CD14-positive monocyte (primary cell): ENCODE data around the gene ANO4. TPM values are rescaled to one million over a fixed set of nuclear protein-coding genes. Genes with fewer than 3 reads are reported as not detected.

Experiments used
- DNase-seq, 3 donors: peaks; one replicate each; pipeline ENCODE4 v3.0.0-alpha.2; 2011 to 2022
- H2AFZ ChIP-seq: 2 replicates; pipeline ENCODE4 v1.6.0; 2012; ENCODE audit warnings: mild to moderate bottlenecking, low read depth, low read length, inconsistent platforms; ENCODE audit not compliant: insufficient read depth, poor library complexity, severe bottlenecking
- H3K27ac ChIP-seq, 2 donors: 1 replicate in 1 of 2; 2 replicates in 1 of 2; pipeline ENCODE4 v1.5.1; 2012 to 2013; ENCODE audit warnings: low read length in 2 of 2, control low read depth in 1 of 2, inconsistent platforms in 1 of 2, low read depth in 1 of 2, mild to moderate bottlenecking in 1 of 2
- H3K27me3 ChIP-seq, 2 donors: one replicate each; pipeline versions ENCODE4 v1.6.0 to v1.6.1; 2011 to 2013; ENCODE audit warnings: low read length in 2 of 2; ENCODE audit not compliant: control insufficient read depth in 2 of 2, insufficient read depth in 2 of 2
- H3K36me3 ChIP-seq, 2 donors: replicated peaks in 1 of 2; 1 replicate in 1 of 2; 2 replicates in 1 of 2; pipeline versions ENCODE4 v1.5.1 to v1.6.1; 2012 to 2013; ENCODE audit warnings: low read length in 2 of 2, control low read depth in 1 of 2, inconsistent platforms in 1 of 2, mild to moderate bottlenecking in 1 of 2; ENCODE audit not compliant: insufficient read depth in 2 of 2, control insufficient read depth in 1 of 2
- H3K4me1 ChIP-seq, 2 donors: 1 replicate in 1 of 2; 2 replicates in 1 of 2; pipeline versions ENCODE4 v1.5.1 to v1.6.1; 2012 to 2013; ENCODE audit warnings: low read length in 2 of 2, control low read depth in 1 of 2, inconsistent platforms in 1 of 2, mild to moderate bottlenecking in 1 of 2, moderate library complexity in 1 of 2; ENCODE audit not compliant: insufficient read depth in 2 of 2, control insufficient read depth in 1 of 2
- H3K4me2 ChIP-seq: replicated peaks from 2 replicates; pipeline ENCODE3; 2012; ENCODE audit warnings: low read length, moderate library complexity, mild to moderate bottlenecking; ENCODE audit not compliant: poor library complexity, severe bottlenecking; ENCODE audit errors: extremely low read depth
- H3K4me3 ChIP-seq, 3 experiments: fragments of 200-600 bp in 1 of 3; sonication (generic) in 1 of 3; replicated peaks in 1 of 3; 1 replicate in 2 of 3; 2 replicates in 1 of 3; pipeline ENCODE4 v1.5.1; 2011 to 2013; ENCODE audit warnings: low read length in 3 of 3, mild to moderate bottlenecking in 3 of 3, control low read depth in 2 of 3, low read depth in 2 of 3, inconsistent platforms in 1 of 3, moderate library complexity in 1 of 3
- H3K79me2 ChIP-seq: 2 replicates; pipeline ENCODE4 v1.6.0; 2012; ENCODE audit warnings: mild to moderate bottlenecking, control low read depth, inconsistent platforms, low read length, moderate library complexity; ENCODE audit not compliant: insufficient read depth
- H3K9ac ChIP-seq: 2 replicates; pipeline ENCODE4 v1.6.0; 2017; ENCODE audit warnings: low read length, mild to moderate bottlenecking; ENCODE audit not compliant: insufficient read depth, poor library complexity, severe bottlenecking
- H3K9me3 ChIP-seq, 2 donors: replicated peaks in 1 of 2; 1 replicate in 1 of 2; 2 replicates in 1 of 2; pipeline versions ENCODE4 v1.5.1 to v1.6.1; 2012 to 2013; ENCODE audit warnings: low read length in 2 of 2, control low read depth in 1 of 2; ENCODE audit not compliant: control insufficient read depth in 1 of 2, insufficient read depth in 1 of 2
- H4K20me1 ChIP-seq: 2 replicates; pipeline ENCODE4 v1.6.0; 2012; ENCODE audit warnings: mild to moderate bottlenecking, low read length, control low read depth, moderate library complexity; ENCODE audit not compliant: insufficient read depth
- H3K27ac Mint-ChIP-seq, 7 donors: one replicate each; pipeline ENCODE4 v1.8.0; 2020; ENCODE audit warnings: mild to moderate bottlenecking in 7 of 7, mixed read lengths in 7 of 7, moderate library complexity in 6 of 7, inconsistent platforms in 2 of 7
- H3K27me3 Mint-ChIP-seq, 3 donors: one replicate each; pipeline ENCODE4 v1.8.0; 2021 to 2022; ENCODE audit warnings: low read depth in 3 of 3, mild to moderate bottlenecking in 3 of 3, mixed read lengths in 3 of 3, moderate library complexity in 3 of 3, inconsistent platforms in 1 of 3
- H3K36me3 Mint-ChIP-seq, 2 donors: one replicate each; pipeline ENCODE4 v1.8.0; 2020; ENCODE audit warnings: mixed read lengths in 2 of 2, inconsistent platforms in 1 of 2, mild to moderate bottlenecking in 1 of 2
- H3K4me1 Mint-ChIP-seq: one replicate; pipeline ENCODE4 v1.8.0; 2020; ENCODE audit warnings: mild to moderate bottlenecking, mixed read lengths
- H3K4me3 Mint-ChIP-seq, 2 donors: one replicate each; pipeline ENCODE4 v1.8.0; 2020; ENCODE audit warnings: mild to moderate bottlenecking in 2 of 2, mixed read lengths in 2 of 2, moderate library complexity in 1 of 2
- H3K9me3 Mint-ChIP-seq, 7 donors: one replicate each; pipeline ENCODE4 v1.8.0; 2020 to 2022; ENCODE audit warnings: mixed read lengths in 7 of 7, mild to moderate bottlenecking in 6 of 7, moderate library complexity in 6 of 7, inconsistent platforms in 2 of 7
- WGBS: methylation state at CpG from one replicate; pipeline ENCODE4 v1.1.5; 2013; ENCODE audit warnings: missing lambda C conversion rate; ENCODE audit not compliant: insufficient coverage; 5-methylcytosine and 5-hydroxymethylcytosine counted together
- intact Hi-C, 2 donors: fragments of 100-400 bp; cut with micrococcal nuclease; formaldehyde crosslinking; loops; one replicate each; pipeline versions ENCODE4 v1.15.0 to v1.15.1; 2023
- polyA plus RNA-seq, 3 donors: library from polyadenylated mRNA; depleted of rRNA in 1 of 3; unstranded in 2 of 3; stranded (reverse) in 1 of 3; fragments of 300-500 nt in 2 of 3; fragments of >200 nt in 1 of 3; fragmentation: Illumina TruSeq in 2 of 3; gene quantifications; 1 replicate in 2 of 3; 2 replicates in 1 of 3; pipeline ENCODE4 v1.2.3, GENCODE V29; 2012 to 2021
- TF ChIP-seq, protein P1 (sequence below): fragments of 200-600 bp; IDR thresholded peaks from one replicate; pipeline ENCODE4 v1.8.0; 2022; ENCODE audit warnings: antibody characterized with exemption, mild to moderate bottlenecking

ANO4 gene
- polyA plus RNA-seq, 3 donors: not detected

DNA sequence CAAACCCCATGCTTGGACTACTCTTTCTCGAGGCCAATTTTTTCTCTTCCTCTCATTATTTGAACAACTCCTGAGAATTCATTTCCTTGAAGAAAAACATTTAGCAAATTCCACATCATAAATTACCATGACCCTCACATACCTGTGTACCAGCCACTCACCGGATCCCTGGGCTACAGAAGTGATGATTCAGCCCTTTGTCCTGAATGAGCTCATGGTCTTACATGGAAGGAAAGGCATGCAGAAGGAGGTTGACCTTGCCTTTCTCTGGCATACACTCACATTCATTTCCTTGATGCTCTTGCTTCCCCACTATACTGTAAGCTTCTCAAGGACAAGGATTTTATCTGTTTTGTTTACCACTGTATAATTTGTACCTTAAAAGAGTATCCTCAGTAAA lies 224.0 kb downstream of the ANO4 start:
- TF ChIP-seq, protein P1, sequence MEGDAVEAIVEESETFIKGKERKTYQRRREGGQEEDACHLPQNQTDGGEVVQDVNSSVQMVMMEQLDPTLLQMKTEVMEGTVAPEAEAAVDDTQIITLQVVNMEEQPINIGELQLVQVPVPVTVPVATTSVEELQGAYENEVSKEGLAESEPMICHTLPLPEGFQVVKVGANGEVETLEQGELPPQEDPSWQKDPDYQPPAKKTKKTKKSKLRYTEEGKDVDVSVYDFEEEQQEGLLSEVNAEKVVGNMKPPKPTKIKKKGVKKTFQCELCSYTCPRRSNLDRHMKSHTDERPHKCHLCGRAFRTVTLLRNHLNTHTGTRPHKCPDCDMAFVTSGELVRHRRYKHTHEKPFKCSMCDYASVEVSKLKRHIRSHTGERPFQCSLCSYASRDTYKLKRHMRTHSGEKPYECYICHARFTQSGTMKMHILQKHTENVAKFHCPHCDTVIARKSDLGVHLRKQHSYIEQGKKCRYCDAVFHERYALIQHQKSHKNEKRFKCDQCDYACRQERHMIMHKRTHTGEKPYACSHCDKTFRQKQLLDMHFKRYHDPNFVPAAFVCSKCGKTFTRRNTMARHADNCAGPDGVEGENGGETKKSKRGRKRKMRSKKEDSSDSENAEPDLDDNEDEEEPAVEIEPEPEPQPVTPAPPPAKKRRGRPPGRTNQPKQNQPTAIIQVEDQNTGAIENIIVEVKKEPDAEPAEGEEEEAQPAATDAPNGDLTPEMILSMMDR: no peak
- H3K4me3 Mint-ChIP-seq: no peak overlapping the region
- no peaks in the 10 kb centered on the region for H3K36me3 ChIP-seq
- H3K9me3 Mint-ChIP-seq: peaks cover 0 to 6% (median 3%) of the 10 kb centered on the region in 7 donors
- peaks cover 0 to 2% of the 10 kb centered on the region in 2 donors for H3K9me3 ChIP-seq
- DNase-seq: no peak
- H3K4me2 ChIP-seq: no peak overlapping the region
- intact Hi-C loops: no loop called here
- H3K4me1 ChIP-seq: no peaks in the 10 kb centered on the region
- no peak overlapping the region for H3K4me3 ChIP-seq
- no peaks in the 10 kb centered on the region for H4K20me1 ChIP-seq
- no peak overlapping the region for H3K27ac Mint-ChIP-seq
- no peaks in the 10 kb centered on the region for H3K79me2 ChIP-seq
- no peaks in the 10 kb centered on the region for H3K36me3 Mint-ChIP-seq
- H2AFZ ChIP-seq: no peak overlapping the region
- no peaks in the 10 kb centered on the region for H3K27me3 Mint-ChIP-seq
- no peak overlapping the region for H3K9ac ChIP-seq
- no peaks in the 10 kb centered on the region for H3K4me1 Mint-ChIP-seq
- no peak overlapping the region for H3K27ac ChIP-seq
- 83% methylated on average over 1 of the region's 2 CpGs for WGBS
- H3K27me3 ChIP-seq: no peaks in the 10 kb centered on the region

DNA sequence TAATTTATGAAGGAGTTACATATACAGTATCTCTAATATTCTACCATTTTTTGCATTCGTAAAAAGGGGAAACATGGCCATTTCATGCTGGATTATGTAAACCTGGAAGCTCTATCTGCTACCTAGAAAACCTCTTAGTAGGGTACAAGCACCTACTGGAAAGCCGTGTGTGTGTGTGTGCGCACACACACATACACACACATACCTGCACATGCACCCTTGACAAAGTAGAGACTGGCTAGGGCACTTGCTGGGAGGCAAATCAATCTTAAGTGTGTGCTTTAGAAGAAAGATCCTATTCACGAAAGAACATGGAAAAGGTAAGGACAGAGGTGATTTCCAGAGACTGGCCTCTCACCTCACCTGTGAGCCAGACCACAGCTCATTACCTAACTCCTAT lies 224.6 kb downstream of the ANO4 start:
- Histone ChIP-seq H3K27me3 (no peaks in the 10 kb centered on the region), H3K79me2 (no peaks in the 10 kb centered on the region), H3K36me3 (no peaks in the 10 kb centered on the region), H4K20me1 (no peaks in the 10 kb centered on the region), H3K4me2 (no peak overlapping the region), H3K9me3 (peaks cover 0 to 2% of the 10 kb centered on the region in 2 donors), H2AFZ (no peak overlapping the region), H3K4me1 (no peaks in the 10 kb centered on the region), H3K9ac (no peak overlapping the region), H3K27ac (no peak overlapping the region), H3K4me3 (no peak overlapping the region)
- no peaks in the 10 kb centered on the region for H3K4me1 Mint-ChIP-seq
- no peaks in the 10 kb centered on the region for H3K27me3 Mint-ChIP-seq
- WGBS: no CpG with 5 or more reads among the region's 4 CpGs
- no peak overlapping the region for H3K4me3 Mint-ChIP-seq
- no peak for DNase-seq
- TF ChIP-seq, protein P1: no peak
- H3K9me3 Mint-ChIP-seq: peaks cover 0 to 6% (median 3%) of the 10 kb centered on the region in 7 donors
- intact Hi-C loops: no loop called here
- H3K27ac Mint-ChIP-seq: no peak overlapping the region
- no peaks in the 10 kb centered on the region for H3K36me3 Mint-ChIP-seq
